GM18951 (cell line): Measurements from ENCODE around the gene TOMM40.

Experiments
- POLR2A ChIP-seq: IDR thresholded peaks from 4 replicates; pipeline ENCODE4 v1.6.1; 2011; ENCODE audit warnings: mild to moderate bottlenecking; ENCODE audit not compliant: insufficient read length, insufficient read depth; ENCODE audit errors: extremely low read depth
- in situ Hi-C: fragments of 300-500 bp; cut with MboI; formaldehyde crosslinking; loops from one replicate; pipeline ENCODE4 v1.12.0; 2022; ENCODE audit warnings: low sequenced_read_pairs, mixed read lengths, inconsistent platforms; ENCODE audit not compliant: unreplicated experiment

The TOMM40 gene

DNA sequence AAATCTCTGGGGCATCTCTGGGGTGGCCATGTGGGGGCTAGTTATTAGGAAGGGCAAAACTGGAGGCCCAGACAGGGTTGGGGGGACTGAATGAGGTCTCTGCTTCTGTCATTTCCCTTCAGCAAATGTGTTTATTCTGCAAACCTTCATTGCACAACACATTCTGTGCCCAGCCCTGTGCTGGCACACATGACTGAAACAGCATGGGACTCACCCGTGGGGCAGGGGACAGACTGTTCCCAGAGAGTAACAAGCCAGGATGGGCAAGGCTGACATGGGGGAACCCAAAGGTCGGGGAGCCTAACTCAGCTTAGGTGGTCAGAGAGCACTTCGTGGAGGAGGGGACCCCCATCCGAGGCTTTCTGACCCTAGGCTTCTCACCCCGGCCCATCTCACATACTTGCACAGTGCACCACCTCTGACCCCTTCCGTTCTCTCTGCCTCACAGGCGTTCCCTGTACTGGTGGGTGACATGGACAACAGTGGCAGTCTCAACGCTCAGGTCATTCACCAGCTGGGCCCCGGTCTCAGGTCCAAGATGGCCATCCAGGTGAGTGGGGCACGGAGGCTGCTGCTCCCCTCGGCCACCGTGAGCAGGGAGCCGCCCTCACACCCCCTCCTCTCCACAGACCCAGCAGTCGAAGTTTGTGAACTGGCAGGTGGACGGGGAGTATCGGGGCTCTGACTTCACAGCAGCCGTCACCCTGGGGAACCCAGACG, 2.4 kb downstream of the TOMM40 start:
- no peak for TF ChIP-seq POLR2A
- in situ Hi-C loops, result no loop called here

DNA sequence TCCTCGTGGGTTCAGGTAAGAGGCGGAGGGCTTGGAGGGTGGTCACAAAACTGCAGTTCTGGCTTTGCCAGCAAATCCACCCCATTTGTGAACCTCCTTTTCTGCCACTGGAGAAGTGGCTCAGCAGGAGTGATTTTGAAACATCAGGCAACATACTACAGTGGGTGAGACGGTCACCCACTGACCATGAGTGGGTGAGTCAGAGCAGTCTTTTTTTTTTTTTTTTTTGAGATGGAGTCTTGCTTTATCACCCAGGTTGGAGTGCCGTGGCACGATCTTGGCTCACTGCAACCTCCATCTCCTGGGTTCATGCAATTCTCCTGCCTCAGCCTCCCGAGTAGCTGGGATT, 3.0 kb downstream of the TOMM40 start:
- in situ Hi-C loops, result no loop called here
- no peak for TF ChIP-seq POLR2A

DNA sequence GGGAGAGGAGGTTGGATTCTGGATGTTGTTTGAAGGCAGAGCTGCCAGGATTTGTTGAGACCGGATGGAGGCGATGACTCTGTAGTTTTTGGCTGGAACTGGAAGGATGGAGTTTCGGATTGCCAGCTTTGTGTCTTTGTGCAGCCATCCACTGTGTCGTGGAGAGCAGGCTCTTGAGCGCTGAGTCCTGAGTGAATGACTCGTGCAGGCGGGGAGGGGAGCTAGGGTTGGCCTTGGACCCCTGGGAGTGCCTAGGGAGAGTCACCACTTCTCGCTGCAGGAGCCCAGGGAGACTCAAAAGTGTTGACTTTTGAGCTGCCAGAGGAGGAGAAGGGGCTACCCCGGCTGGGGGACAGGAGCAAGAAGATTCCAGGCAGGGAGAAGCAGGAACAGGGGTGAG, 3.9 kb downstream of the TOMM40 start:
- in situ Hi-C loops, result no loop called here
- TF ChIP-seq POLR2A, result no peak

DNA sequence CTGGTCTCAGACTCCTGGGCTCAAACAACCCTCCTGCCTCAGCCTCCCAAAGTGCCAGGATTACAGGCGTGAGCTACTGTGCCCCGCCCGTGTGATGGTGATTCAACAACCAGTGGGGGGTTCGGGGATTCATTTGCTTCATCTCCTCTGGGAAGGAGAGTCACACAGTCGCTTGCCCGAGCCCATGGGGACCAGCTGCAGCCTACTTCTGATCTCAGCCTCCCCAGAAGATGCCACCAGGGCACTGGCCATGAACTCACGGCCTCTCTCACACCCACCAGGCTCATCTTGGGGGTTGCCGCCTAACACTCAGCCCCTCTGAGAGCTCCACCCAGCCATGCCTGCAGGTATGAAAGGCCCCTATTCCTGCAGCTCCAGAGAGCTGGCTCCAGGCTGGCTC, 6.8 kb downstream of the TOMM40 start:
- TF ChIP-seq POLR2A, result no peak
- in situ Hi-C loops, result no loop called here

DNA sequence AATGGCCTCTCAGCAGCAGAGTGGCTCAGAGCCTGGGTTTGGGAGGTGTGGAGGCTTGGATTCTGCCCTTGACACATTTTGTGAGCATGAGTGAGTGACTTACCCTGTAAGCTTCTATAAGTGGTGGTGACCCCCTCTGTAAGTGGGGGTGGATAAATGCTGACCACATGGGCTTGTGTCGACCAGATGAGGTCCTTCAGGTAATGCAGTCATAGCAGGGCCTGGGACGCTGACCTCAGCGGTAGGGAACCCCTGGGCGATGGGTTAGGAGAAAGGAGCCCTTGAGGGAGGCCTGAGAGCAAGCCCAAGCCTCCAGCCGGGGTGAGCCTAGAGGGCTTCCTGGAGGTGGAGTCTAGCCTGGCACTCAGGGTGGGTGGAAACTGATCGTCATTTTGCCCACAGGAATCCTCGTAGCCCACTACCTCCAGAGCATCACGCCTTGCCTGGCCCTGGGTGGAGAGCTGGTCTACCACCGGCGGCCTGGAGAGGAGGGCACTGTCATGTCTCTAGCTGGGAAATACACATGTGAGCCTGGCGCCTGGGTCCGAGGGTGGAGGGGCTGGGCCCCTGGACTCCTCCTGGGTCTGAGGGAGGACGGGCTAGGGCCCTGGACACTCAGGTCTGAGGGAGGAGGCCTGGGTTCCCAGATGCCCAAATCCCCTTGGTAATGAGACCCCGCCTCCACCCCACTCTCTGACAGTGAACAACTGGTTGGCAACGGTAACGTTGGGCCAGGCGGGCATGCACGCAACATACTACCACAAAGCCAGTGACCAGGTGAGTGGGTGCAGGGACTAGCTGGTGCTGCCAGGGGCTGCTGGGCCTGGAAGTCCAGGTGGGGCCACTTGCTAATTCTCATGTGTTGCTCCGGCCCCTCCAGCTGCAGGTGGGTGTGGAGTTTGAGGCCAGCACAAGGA, 9.5 kb downstream of the TOMM40 start:
- TF ChIP-seq POLR2A, result no peak
- in situ Hi-C loops, result no loop called here

DNA sequence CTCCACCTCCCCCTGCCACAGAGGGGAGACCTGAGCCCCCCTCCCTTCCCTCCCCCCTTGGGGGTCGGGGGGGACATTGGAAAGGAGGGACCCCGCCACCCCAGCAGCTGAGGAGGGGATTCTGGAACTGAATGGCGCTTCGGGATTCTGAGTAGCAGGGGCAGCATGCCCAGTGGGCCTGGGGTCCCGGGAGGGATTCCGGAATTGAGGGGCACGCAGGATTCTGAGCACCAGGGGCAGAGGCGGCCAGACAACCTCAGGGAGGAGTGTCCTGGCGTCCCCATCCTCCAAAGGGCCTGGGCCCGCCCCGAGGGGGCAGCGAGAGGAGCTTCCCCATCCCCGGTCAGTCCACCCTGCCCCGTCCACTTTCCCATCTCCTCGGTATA, 12.2 kb downstream of the TOMM40 start:
- TF ChIP-seq POLR2A, result no peak
- in situ Hi-C loops, result no loop called here

DNA sequence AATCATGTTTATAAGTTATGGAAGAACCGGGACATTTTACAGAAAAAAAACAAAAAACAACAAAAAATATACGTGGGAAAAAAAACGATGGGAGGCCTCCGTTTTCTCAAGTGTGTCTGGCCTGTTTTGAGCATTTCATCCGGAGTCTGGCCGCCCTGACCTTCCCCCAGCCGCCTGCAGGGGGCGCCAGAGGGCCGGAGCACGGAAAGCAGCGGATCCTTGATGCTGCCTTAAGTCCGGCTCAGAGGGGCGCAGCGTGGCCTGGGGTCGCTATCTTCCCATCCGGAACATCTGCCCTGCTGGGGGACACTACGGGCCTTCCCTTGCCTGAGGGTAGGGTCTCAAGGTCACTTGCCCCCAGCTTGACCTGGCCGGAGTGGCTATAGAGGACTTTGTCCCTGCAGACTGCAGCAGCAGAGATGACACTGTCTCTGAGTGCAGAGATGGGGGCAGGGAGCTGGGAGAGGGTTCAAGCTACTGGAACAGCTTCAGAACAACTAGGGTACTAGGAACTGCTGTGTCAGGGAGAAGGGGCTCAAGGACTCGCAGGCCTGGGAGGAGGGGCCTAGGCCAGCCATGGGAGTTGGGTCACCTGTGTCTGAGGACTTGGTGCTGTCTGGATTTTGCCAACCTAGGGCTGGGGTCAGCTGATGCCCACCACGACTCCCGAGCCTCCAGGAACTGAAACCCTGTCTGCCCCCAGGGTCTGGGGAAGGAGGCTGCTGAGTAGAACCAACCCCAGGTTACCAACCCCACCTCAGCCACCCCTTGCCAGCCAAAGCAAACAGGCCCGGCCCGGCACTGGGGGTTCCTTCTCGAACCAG, 12.8 kb downstream of the TOMM40 start:
- in situ Hi-C loops, result no loop called here
- peak; percentile 38 for TF ChIP-seq POLR2A

DNA sequence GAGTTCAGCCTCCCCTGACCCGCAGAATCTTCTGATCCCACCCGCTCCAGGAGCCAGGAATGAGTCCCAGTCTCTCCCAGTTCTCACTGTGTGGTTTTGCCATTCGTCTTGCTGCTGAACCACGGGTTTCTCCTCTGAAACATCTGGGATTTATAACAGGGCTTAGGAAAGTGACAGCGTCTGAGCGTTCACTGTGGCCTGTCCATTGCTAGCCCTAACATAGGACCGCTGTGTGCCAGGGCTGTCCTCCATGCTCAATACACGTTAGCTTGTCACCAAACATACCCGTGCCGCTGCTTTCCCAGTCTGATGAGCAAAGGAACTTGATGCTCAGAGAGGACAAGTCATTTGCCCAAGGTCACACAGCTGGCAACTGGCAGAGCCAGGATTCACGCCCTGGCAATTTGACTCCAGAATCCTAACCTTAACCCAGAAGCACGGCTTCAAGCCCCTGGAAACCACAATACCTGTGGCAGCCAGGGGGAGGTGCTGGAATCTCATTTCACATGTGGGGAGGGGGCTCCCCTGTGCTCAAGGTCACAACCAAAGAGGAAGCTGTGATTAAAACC, 13.5 kb downstream of the TOMM40 start:
- in situ Hi-C loops, result no loop called here
- TF ChIP-seq POLR2A, result no peak

DNA sequence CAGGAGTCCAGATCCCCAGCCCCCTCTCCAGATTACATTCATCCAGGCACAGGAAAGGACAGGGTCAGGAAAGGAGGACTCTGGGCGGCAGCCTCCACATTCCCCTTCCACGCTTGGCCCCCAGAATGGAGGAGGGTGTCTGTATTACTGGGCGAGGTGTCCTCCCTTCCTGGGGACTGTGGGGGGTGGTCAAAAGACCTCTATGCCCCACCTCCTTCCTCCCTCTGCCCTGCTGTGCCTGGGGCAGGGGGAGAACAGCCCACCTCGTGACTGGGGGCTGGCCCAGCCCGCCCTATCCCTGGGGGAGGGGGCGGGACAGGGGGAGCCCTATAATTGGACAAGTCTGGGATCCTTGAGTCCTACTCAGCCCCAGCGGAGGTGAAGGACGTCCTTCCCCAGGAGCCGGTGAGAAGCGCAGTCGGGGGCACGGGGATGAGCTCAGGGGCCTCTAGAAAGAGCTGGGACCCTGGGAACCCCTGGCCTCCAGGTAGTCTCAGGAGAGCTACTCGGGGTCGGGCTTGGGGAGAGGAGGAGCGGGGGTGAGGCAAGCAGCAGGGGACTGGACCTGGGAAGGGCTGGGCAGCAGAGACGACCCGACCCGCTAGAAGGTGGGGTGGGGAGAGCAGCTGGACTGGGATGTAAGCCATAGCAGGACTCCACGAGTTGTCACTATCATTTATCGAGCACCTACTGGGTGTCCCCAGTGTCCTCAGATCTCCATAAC, 14.5 kb downstream of the TOMM40 start, which contains the start of gene APOE:
TSS of gene APOE (plus strand) at position 360 of the 724 bp plus-strand sequence. CDS start 829 bp downstream, outside the sequence.
- in situ Hi-C loops, result no loop called here
- TF ChIP-seq POLR2A, result no peak

DNA sequence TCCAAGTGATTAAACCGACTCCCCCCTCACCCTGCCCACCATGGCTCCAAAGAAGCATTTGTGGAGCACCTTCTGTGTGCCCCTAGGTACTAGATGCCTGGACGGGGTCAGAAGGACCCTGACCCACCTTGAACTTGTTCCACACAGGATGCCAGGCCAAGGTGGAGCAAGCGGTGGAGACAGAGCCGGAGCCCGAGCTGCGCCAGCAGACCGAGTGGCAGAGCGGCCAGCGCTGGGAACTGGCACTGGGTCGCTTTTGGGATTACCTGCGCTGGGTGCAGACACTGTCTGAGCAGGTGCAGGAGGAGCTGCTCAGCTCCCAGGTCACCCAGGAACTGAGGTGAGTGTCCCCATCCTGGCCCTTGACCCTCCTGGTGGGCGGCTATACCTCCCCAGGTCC, 16.6 kb downstream of the TOMM40 start:
- in situ Hi-C loops, result no loop called here
- no peak for TF ChIP-seq POLR2A

DNA sequence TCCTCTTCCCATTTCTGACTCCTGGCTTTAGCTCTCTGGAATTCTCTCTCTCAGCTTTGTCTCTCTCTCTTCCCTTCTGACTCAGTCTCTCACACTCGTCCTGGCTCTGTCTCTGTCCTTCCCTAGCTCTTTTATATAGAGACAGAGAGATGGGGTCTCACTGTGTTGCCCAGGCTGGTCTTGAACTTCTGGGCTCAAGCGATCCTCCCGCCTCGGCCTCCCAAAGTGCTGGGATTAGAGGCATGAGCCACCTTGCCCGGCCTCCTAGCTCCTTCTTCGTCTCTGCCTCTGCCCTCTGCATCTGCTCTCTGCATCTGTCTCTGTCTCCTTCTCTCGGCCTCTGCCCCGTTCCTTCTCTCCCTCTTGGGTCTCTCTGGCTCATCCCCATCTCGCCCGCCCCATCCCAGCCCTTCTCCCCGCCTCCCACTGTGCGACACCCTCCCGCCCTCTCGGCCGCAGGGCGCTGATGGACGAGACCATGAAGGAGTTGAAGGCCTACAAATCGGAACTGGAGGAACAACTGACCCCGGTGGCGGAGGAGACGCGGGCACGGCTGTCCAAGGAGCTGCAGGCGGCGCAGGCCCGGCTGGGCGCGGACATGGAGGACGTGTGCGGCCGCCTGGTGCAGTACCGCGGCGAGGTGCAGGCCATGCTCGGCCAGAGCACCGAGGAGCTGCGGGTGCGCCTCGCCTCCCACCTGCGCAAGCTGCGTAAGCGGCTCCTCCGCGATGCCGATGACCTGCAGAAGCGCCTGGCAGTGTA, 17.2 kb downstream of the TOMM40 start:
- in situ Hi-C loops, result no loop called here

More for the DNA sequence above, 17.2 kb downstream of the TOMM40 start:
- no peak for TF ChIP-seq POLR2A
